Femur (tissue), 1 donor: Measurements from ENCODE around the gene GLB1L3.

Experiments
- DNase-seq: peaks from one replicate; pipeline ENCODE4 v3.0.0-alpha.2; 2017

GLB1L3 gene, protein sequence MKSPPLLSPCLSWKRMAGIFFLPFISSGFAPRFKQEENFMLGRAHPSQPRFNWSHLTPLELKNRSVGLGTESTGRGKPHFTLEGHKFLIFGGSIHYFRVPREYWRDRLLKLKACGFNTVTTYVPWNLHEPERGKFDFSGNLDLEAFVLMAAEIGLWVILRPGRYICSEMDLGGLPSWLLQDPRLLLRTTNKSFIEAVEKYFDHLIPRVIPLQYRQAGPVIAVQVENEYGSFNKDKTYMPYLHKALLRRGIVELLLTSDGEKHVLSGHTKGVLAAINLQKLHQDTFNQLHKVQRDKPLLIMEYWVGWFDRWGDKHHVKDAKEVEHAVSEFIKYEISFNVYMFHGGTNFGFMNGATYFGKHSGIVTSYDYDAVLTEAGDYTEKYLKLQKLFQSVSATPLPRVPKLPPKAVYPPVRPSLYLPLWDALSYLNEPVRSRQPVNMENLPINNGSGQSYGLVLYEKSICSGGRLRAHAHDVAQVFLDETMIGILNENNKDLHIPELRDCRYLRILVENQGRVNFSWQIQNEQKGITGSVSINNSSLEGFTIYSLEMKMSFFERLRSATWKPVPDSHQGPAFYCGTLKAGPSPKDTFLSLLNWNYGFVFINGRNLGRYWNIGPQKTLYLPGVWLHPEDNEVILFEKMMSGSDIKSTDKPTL

DNA sequence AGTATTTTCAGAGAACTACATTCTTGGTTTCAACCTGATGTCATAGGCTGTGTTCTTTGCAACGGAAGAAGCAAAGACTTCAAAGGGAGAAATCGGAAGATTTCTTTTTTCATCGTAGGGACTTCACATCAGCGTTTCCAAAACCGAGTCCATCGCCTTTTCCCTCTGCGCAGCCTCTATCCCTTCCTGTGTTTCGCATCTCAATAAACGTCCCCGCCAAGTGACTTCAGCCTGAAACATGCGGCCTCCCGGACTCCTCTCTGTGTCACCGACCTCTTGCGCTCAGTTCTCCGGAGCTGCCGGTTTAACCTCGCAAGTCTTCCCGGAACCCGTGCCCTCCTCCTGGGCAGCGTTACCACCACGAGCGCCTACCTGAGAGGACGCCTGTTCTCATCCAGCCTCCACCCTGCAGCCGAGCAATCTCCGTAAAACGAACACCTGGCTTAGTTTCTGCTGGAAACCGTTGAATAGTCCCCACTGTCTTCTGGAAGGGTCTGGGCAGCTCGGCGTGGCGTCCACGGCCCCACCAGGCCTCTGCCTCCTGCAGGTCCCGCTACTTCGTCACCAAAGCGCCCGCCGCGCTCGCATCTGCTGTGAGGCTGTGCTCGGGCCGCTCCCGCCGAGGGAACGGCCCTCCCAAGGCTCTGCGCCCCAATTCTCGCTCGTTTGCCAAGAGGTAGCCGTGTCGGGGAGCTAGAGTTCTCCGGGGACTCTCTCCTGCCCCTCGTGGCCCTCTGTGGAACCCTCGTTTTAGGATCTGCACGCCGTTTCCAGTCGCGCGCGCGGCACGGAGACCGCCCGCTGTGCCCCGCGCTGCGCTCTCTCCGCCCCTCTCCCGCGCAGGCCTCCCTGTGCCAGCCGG lies at the start of gene GLB1L3:
Gene GLB1L3 (plus strand): TSS at position 846 of the 862 bp plus-strand sequence. CDS start 362 bp downstream, outside the sequence.
- no peak for DNase-seq

DNA sequence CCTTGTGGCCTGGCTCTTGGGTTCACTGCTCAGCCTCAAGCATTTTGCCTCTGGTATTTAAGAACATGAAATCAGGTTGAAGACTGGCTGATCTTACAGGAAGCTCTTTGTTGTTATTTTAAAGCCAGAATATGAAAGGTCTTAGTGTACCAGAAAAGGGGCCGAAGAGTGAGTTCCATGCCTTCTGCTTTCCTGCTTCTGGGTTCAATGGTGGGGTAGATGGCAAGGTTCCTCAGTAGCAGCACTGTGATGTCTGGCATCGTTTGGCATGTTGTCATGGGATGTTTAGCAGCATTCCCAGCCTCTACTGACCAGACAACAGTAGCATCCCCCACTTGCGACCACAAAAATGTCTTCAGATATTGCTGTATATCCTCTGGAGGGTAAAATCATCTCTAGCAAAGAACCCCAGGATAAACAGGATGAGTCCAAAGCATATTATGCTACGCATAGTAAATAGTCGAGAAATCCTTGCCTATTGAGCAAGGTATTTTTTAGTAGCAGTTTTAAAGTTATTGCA lies 49.3 kb upstream of the GLB1L3 start:
- no peak for DNase-seq

DNA sequence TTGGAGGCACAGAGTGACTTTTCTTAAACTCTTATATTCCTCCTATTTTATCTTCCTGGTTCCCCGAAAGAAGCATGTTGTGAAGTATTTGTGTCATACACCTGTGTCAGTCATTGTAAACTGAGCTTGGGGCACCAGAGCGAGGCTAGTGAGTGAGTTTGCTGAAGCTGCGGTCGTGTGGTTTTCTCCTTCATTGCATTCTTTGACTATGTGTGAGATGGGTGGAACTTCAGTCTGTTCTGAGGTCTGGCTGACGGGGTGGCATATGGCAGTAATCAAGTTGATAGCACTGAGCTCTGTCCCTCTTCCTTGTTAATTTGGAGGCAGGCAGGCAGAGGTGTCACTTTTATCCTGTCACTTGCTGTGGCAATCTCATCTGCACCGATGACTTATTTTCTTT lies 47.6 kb upstream of the GLB1L3 start:
- no peak for DNase-seq

DNA sequence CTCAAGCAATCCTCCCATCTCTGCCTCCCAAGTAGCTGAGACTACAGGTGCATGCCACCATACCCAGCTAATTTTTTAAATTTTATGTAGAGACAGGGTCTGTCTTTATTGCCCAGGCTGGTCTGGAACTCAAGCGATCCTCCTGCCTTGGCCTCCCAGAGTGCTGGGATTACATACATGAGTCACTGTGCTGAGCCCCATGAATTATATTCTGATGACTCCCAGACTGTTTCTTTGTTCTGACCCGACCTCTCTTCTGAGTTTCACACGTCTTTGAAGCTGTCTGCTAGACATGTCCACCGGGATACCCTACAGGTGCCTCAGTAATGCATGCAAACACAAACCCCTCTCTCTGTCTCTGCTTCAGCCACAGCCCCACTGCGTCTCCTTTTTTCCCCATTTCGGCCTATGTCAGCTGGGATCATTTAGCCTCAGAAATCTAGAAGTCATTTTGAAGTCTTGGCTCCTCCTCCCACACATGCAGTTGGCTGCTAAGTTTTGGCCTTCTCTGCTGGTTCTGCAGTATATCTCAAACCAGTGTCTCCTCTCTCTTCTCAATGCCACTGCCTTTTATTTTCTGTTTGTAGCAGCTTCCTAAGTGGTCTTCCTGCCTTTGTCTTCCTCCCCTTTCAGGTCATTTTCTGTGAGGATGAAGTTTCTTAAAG lies 46.9 kb upstream of the GLB1L3 start:
- DNase-seq = no peak

DNA sequence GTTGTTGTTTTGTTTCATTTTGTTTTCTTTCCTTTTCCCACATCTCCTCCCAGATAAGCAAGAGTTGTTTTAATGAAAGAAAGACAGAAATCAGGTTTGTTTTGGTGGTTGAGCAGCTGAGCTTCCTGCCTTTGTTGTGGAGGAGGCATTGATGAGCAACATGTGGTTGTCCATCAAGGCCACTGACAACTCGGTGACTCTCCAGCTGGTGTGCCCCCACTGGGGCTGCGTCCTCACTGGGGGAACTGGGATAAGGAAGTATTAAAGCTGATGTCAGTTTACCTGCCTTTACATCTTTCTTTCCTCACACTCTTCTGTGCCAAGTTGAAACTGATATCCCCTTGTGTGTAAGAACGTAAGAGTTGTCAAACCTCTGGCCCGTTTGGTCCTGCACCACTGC lies 45.8 kb upstream of the GLB1L3 start:
- no peak for DNase-seq

DNA sequence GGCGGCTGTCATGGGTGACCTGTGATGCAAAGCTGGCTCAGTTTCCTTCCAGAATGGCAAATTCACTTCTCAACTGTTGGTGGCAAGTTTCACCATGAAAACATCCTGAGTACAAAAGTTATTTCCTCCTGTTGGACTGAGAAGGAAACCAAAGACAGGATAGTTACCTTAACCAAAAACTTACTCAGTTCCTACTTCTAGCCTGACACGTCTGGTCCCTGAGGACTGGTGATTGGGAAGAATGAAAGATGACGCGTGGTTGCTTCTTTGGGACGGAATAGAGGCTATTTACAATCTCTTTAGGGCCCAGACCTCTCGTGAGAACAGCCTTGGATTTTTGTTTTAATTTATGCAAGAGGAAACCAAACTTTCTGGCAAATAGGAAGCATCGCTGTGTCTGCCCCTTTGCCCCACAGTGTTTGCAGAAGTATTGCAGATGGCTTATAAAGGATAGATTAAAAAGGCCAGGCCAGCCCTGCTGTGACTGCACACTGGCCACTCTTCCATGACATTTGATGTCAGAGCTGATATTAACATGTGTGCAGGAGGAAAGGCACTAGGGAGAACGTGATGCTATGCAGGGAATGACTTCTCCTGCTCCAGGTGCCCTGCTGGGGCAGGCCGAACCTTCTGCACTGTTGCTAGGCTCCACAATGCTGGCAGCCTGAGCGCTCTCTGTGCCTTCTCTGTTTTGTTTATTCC lies 44.1 kb upstream of the GLB1L3 start:
- DNase-seq = no peak

DNA sequence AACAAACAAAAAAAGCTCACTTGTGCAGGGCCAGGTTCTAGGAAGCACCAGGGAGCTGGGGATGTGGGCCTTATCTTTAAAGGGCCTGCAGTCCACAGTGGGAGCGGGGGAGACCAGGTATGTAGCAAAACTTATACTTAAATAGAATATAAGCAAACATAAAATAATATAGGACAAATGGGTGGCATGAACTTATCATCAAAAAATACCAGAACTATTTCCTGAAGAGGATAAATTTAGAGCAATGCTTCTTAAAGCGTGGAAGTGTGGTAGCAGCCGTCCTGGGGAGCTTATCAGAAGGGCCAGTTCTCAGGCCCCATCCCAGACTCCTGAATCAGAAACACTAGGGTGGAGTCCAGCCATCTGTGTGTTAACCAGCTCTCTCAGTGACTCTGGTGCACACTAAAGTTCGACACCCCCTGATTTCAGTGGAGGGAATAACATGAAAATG lies 42.4 kb upstream of the GLB1L3 start:
- DNase-seq = no peak

DNA sequence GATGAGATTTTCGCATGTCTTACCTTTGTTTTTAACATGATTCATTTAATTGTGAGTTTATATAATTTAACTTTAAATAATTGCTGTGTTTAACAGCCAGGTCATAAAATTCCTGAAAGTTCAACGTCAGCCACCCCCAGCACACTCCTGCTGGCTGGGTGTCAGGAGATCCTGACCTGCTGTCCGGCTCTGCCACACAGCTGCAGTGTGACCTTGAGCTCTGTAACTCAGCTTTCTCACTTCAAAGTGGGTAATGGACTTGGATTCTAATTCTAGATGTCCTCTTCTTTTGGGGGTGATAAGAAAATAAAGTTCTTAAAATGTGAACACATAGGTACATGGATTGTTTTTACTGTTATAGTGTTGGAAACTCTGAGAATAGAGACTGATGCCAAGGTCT lies 40.8 kb upstream of the GLB1L3 start:
- no peak for DNase-seq

DNA sequence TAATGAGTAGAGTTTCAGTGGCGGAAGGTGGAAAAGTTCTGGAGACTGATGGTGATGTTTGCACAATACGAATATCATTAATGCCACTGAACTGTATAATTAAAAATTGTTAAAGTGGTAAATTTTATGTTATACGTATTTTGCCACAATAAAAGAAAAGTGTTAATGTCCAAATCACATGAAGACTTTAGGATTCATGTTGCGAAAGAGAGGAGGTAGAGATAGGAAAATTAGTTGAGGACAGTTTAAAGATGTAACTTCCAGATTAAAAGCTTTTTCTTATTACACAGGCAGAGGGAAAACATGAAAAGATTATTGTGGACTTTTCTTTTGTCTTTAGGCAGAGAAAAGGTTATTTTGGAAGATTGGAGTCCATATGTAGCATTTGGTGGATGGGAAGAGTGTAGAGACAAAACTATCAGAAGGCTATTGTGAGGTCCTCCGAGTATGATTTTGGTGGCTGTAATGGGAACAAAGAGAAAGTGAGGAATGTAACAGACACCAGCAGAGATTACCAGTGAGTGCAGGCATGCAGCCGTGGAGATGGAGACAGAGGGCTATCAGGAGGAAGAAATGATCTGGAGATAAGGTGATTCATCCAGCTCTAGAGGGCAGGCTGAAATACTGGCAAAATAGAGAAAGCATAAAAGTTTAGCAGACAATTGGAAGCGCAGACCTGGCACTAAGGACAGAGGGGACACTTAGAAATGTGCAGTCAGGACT lies 39.2 kb upstream of the GLB1L3 start:
- DNase-seq = no peak

DNA sequence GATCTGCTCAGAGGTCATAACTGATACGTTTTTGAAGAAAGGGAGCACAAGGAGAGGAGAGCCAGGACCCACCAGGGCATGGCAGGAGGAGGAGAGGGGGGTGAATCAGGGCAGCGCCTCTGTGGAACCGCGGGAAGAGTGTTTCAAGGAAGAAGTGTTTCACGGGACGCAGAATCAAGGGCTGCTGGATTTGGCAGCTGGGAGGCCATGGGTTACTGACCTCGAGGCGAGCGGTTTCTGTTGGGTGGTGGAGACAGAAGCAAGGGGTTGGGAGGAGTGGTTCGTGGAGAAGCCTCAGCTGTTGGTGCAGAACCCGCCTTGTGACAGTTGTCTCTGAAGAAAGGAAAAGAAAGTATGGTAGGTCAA lies 38.6 kb upstream of the GLB1L3 start:
- DNase-seq = no peak

DNA sequence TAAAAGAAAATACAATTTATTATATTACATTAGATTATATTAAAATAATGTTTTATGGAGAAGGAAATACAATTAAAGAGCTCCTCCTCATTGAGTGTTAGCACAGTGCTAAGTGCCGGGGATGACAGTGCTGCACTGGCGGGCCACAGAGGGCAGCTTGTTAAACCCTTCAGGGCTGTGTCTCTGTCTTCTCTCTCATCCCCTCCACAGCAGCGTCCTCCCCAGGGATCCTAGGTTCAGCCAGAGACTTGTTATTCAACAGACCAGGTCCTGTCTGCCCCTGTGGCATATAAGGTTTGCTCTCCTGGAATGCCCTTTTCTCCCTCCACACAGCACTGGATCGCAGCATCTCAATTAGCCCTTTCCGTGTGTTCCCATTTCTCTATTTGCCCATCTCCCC lies 37.2 kb upstream of the GLB1L3 start:
- no peak for DNase-seq

DNA sequence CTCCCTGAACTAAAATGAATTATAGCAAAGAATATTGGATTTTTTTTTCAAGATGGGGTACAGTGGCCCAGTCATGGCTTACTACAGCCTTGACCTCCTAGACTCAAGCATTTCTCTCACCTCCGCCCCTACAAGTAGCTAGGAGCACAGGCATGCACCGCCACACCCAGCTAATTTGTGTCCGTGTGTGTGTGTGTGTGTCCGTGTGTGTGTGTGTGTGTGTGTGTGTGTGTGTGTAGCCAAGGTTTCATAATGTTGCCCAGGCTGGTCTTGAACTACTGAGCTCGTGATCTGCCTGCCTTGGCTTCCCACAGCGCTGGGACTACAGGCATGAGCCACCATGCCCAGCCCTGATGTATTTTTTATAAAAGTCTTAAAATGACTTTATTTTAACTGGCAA lies 35.6 kb upstream of the GLB1L3 start:
- no peak for DNase-seq

DNA sequence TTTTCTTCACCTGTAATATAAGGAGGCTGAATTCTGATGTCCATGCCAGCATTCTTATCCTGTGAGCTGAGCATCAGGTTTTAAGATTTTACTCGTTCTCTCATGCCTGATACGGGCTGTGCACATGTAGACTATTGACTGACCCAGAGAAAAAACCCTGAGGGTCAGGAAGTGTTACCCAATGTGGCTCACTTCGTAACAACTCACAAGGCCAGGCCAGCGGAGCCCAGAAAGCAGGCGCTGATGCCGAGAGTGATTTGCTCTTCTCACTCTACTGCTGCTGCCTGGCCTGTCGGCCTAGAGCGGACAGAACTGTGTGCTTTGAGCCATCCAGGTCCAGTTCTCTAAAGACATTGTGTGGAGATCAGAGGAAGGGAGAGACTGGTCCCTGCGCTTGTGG lies 33.8 kb upstream of the GLB1L3 start:
- DNase-seq = no peak

DNA sequence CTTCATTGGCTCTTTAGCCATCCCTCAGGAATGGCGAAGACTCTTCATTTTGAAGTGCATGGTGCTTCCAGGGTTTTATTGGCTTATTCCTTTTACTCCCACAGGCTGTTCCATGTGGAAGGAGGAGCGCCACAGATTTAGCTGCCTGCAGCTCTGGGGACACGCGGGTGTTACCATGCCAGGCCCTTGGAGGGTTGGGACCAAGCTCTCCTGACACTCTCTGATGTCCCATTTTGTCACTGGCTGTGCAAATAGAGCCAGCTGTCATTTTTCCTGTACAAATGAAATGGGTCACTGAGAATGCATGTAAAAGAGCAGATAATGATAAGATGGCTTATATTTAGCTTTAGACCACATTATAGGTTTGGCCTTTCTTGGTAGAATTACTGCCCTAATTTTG lies 32.3 kb upstream of the GLB1L3 start:
- DNase-seq = no peak

DNA sequence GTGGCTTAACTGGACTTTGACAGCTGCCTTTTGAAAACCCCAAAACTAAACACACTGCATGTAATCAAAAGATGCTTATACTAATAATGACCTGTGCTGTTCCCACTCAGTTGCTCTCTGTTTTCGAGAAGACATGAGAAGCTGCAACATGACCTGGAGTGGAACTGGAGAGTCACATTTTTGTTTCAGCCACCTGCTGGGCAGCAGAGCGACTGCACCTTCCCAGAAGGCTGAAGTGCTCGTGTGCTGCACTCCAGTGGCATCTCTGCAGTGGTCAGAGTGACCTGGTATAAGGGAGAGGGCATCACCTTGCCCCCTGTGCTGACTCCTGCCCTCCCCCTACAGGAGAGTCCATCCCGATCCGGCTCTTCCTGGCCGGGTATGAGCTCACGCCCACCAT lies 31.6 kb upstream of the GLB1L3 start:
- no peak for DNase-seq

DNA sequence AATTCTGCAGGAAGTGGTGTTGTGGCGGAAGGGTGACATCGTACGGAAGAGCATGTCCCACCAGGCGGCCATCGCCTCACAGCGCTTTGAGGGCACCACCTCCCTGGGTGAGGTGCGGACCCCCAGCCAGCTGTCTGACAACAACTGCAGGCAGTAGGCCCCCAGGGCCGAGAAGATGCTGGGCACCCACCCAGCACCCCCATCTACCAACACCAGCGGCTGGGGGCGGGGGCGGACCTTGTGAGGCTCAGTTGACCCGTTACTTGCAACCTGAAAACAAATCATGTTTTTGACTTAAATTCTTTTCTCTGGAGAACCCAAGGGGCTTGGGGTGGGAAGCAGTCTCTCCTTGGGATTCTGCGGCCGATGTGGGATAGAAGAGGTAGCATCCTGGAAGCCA lies 30.7 kb upstream of the GLB1L3 start:
- DNase-seq = no peak

DNA sequence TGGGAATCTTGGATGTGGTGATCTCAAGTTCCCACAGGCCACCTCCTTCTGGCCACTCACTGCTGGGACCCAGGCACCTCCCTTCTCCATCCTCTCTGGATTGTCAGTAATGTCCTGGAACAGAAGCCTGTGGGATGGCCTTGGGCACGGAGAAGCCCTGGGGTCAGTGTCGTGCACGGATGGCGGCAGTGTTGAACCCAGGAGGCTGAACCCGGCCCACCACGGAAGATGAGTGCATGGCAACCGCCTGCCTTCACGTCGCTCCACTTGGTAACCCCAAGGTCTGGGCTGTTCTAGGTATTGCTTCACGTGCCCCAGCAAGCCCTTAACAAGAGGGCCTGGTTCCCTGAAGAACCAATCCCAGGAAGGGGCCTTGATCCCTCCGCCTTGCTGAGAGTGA lies 30.1 kb upstream of the GLB1L3 start:
- DNase-seq = no peak

DNA sequence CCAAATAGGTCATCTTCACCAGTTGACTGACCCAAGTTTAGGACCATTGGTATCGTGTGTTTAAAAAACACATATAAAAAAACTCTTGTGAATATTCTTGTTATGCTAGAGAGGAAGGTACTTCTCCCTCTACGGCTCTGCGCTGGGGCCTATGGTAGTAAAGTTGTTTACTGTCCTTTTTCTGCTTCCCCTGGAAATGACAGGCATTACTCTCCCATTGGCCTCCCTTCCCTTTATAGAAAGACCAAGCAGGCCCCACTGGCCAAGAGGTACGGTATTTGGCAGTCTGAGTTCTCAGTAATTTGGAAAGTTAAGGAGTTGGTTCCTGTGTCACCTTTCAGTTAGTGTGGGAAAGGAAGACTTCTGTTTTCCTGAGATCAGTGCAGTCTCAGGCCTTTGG lies 29.5 kb upstream of the GLB1L3 start:
- no peak for DNase-seq

DNA sequence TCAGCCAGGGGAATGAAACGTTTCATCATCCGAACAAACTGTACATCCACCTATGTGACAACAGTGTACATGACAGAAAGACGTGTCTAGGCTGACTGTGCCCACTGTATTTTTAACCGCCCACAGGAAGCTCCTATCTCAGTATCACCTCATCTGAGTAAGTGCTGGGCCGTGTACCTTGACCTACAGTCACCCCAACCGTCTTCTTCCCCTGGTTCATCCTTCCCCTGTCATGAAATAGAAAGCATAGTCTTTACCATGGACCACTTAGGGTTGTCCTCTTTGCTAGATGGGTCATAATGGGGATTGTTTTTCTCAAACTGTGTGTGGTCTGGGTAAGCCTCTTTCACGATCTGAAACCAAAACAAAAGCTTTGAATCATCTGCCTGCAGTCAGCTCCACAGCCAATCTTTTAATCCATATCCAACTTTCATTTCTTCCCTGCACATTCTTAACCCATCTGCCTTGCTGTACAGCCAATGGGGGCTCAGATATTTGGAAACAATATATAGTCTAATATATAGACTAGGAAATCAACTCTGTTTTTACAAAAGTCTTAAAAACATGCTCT lies 27.2 kb upstream of the GLB1L3 start:
- DNase-seq = no peak

DNA sequence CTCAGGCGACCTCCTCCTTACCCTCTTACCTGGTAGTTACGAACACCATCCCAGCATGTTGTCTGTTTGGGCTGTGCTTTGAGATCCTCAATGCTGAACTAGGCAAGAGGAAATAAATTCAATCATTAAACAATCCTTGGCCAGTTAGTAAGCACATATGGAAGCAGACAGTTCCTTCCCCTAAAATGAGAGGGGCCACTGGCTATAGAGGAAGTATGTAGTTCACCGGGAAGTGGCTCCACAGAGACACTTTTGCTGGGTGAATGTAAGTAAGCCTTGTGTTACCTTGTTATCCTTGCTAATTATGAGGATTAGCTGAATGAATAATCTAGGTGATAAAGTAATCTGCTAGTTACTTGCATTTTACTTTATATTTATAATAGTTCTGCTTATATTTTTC lies 25.9 kb upstream of the GLB1L3 start:
- DNase-seq = no peak

DNA sequence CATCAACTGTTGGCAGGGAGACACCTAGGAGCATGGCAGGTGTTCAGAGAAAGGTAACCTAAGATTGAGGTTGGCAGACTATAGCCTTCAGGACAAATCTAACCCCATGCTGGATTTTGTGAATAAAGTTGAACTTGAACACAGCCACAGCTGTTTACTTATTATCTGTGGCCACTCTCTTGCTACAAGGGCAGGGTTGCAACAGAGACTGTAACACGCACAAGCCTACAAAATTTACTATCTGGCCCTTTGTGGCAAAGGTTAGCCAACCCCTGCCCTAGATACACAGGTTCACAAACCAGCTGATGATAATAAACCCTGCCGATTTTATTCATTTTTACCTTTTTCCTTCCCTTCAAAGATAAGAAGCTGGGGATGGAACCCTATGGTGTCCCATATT lies 25.5 kb upstream of the GLB1L3 start:
- no peak for DNase-seq
